ENCODE measurements around the gene PTPN6. TPM values are rescaled to one million over a fixed set of nuclear protein-coding genes. Genes with fewer than 3 reads are reported as not detected.
A peak's percentile ranks its signal among the peaks of the same experiment; 100 is the strongest.

The PTPN6 gene
- total and polyA plus RNA-seq, 2 of the 8 experiments (the other 6 are each of a cell fraction or from before 2014, with no cell fraction given), result 16.3 to 28.4 TPM

GRCh38 chr12:6960593-6961277, 9.6 kb downstream of the PTPN6 start (continued):
- peak; percentile 56 to 65 for TF ChIP-seq RAD21 (IDR thresholded peaks at IDR 0.05 in 1 of 2, conservative IDR thresholded peaks at IDR 0.05 in 1 of 2; ENCODE audit: low read depth in 2 of 2, low read length in 2 of 2)
- TF ChIP-seq CTCF (IDR thresholded peaks at IDR 0.05; ENCODE audit: control extremely low read depth in 1 of 3, insufficient read depth in 1 of 3, low read depth in 1 of 3, low read length in 3 of 3), result peak in 2 of 3 experiments; percentile 36 to 55; a peak in 2 of 4 replicates
- TF ChIP-seq CREB1 (IDR thresholded peaks at IDR 0.05), result no peak
- TF ChIP-seq SP4 (IDR thresholded peaks at IDR 0.05; ENCODE audit: low read length), result no peak
- no peak for TF ChIP-seq BACH1 (IDR thresholded peaks at IDR 0.05; ENCODE audit: low read length)
